HG03196 (cell line): Measurements from ENCODE around the gene ACIN1.
"Not testable (repeated sequence)": the region's sequence is repeated elsewhere in the genome, so short reads cannot be mapped to it uniquely, and the experiment has no call there.

ENCODE experiments used
- ATAC-seq: cut with Tn5 transposase; IDR thresholded peaks from one replicate; pipeline ENCODE4 v1.9.1; 2021; ENCODE audit not compliant: unreplicated experiment

Gene ACIN1

DNA sequence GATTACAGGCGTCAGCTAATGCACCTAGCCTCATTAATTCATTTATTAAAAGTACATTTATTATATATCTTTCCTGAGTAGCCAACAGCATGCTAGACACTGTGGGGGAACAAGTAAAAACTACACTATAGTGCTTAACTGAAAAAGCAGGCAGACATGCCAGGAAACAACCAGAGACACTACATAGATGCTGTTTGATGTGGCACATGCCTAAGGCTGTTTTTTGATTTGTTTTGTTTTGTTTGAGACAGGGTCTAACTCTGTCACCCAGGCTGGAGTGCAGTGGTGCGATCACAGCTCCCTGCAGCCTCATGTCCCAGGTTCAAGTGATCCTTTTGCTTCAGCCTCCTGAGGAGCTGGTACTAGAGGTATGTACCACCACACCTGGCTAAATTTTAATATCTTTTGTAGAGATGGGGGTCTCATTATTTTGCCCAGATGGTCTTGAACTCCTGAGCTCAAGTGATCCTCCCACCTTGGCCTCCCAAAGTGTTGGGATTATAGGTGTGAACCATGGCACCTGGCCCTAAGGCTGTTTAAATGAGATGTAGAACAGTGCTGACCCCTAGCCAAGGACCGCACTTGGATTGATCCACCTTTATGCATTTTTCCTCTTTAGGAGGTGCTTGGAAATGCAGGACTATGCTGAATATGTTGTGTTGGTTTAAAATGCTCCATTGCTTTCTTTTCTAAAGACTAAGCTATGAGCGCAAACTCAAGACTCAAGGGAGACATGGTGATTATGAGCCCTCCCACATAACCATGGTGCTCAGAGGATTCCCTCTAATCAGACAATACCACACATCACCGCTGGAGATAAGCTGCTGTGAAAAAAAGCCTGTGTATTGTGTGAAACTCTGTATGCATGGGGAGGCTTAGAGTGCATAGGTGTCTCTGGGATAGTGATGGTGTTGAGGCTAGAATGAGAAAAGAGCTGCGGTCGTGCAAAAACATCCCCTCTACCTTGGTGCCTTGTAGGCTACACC lies 74.5 kb downstream of the ACIN1 start:
- ATAC-seq = no peak

DNA sequence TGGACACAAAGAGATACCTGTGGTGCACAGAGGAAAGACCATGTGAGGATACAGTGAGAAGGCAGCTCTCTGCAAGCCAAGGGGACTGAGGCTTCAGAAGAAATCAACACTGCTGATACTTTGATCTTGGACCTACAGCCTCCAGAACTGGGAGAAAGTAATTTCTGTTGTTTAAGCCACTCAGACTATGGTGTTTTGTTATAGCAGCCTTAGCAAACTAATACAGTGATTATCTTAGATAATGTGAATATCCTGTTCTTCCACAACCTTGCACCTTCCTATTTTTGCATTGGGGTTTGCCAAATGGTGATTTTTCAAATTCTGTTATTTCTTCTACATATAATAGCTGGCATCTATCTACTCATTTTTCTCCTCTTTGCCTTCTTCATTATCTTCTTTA lies 76.8 kb downstream of the ACIN1 start:
- ATAC-seq = no peak

DNA sequence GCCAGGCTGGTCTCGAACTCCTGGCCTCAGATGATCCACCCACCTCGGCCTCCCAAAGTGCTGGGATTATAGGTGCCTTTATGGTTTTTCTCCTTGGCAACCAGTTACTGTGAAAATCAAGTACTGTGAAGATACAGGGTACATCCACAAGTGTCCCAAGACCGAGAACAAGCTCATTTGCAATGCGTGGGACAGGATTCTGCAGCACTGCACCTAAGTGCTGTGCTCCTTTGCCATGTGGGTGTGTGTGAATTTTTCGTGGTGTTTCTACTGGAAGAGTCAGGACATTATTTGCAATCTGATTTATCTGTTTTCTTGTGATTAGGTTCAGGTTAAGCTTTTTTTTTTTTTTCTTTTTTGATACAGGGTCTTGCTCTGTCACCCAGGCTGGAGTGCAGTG lies 77.8 kb downstream of the ACIN1 start:
- no peak for ATAC-seq

DNA sequence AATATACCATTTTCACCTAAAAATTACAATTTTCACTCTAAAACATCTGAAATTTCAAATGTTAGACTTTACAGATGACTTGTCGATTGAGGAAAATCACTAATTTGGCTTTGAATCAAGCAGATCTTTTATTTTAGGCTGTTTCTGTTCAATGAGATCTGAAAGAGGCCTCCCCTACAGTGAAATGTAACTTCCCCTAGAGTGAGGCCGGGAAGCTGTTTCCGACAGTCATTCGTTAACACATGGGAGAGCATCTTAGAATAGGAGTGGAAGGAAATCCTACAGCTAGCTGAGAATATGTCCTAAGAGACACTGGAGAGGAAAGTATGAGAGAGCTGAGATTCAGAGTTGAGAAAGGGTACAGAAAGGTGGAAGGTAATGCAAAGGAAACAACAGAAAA lies 79.3 kb downstream of the ACIN1 start:
- no peak for ATAC-seq

DNA sequence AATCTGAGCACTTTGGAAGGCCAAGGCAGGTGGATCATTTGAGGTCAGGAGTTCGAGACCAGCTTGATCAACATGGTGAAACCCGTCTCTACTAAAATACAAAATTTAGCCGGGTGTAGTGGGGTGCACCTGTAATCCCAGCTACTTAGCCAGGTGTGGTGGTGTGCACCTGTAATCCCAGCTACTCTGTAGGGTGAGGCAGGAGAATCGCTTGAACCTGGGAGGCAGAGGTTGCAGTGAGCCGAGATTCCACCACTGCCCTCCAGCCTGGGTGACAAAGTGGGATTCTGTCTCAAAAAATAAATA lies 81.2 kb downstream of the ACIN1 start:
- not testable (repeated sequence) for ATAC-seq

DNA sequence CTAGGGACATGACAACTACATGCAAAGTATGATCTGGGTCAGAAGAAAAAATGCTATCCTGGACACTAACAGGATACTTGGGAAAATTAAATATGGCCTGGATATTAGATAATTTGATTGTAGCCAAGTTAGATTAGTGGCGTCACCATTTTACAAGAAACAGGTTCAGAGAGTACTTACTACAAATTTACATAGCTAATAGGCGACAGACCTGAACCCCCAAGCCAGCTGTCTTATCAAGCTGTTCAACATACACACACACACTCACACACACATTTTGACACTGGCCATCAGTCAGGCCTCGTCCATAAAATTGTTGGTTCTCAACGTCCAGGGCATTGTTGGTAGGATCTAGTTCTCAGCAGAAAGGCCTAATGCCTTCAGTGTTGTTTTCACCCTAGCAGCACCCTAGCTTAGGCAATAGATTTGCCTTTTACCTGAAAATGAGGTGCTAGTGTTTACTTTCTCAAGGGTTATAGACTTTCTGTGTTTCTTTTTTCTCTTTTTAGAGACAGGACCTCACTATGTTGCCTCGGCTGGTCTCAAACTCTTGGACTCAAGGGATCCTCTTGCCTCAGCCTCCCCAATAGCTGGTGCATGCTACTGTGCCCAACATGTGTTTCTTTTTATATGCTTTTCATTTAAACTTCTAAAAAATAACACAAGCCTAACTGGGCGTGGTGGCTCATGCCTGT lies 81.7 kb downstream of the ACIN1 start:
- no peak for ATAC-seq

DNA sequence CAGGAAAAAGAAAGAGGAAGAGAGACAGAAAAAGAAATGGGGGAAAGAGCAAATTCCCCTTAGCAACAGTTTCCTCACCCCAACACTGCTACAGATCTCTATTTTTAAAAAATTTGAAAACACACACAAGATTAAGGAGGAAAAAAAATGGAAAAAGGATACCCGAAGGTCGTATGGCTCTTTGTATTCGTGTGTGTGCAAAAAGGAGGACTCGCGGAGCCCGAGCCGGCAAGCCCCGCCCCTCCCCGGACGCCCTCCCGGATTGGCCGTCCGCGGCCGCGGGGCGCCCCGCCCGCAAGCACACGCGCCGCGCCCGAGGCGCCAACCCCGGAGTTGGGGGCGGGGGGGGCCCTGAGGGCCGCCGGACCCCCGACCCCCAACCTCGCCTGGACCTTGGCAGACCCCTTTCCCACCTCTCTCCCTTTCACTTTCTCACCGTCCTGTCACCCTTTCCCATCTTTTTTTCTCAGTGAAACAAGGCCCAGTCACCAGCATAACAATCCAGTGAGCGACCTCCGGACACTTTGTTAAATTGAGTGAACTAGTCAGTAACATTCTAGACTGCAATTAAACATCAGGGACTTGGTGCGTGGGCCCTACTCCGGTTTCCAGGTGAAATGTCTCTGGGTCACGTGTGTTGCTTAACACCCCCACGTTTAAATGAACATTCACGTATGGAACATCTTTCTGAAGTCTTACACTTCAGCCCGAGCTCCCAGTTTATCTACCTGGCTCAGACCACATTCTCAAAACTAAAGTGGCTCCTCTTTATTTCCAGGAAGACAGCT lies 84.8 kb downstream of the ACIN1 start, which contains the start of gene C14orf93:
Gene C14orf93 (minus strand): TSS at position 205 of the 788 bp plus-strand sequence. CDS start 11,120 bp downstream, outside the sequence.
- peak; percentile 36 for ATAC-seq

DNA sequence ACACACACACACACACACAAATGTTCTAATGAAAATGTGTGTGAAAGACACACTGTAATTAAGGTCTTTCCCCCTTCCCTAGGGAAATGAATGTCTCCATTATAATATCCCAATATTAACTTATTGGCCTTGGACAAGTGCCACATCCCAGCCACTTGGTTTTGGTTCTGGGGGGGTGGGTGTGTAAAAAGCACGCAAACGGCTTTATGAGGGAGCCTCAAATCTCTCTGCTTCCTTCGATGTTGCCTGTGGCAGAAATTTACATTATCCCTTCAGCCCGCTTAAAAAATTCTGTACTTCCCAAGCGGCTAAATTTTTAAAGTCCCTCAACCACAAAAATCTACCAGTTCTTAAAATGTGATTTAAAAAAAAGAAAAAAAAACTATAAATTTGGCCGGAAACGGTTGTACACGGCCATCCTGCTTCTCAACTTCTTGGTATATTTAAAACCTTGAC lies 85.4 kb downstream of the ACIN1 start:
- ATAC-seq = no peak

DNA sequence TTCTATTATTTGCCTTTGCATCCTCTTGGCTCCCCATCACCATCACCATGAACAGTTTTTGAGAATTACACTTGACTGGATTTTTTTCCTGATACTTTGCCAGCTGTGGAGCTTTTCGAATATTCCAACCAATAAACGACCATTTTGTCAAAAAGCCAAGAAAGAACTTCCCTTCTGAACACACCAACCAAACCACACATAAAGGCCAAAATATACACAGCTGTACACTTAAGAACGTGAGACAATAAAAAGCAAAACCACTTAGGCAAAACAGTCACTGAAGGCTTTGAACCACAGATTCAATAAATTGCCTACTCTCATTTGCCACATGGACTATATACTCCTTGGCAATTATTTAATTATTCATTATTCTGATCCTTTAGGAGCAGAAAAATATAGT lies 86.1 kb downstream of the ACIN1 start:
- no peak for ATAC-seq
